ENCODE measurements around the gene VPS11.

Gene VPS11

GRCh38 chr11:119061256-119061655 lies 6.4 kb upstream of the VPS11 start:
- no peak overlapping the region for H3K9ac ChIP-seq (ENCODE audit: insufficient read length, low read depth)
- no peaks in the 10 kb centered on the region for H3K4me1 ChIP-seq (ENCODE audit: insufficient read depth, insufficient read length)
- H3K4me3 ChIP-seq (ENCODE audit: insufficient read length, low read depth) = no peak overlapping the region
- H3K9me3 ChIP-seq (ENCODE audit: insufficient read depth, low read length) = no peaks in the 10 kb centered on the region
- TF ChIP-seq YY1 (IDR thresholded peaks at IDR 0.05; ENCODE audit: insufficient read depth, insufficient read length) = no peak
- no peak for TF ChIP-seq ZNF274 (IDR thresholded peaks at IDR 0.05; ENCODE audit: low read depth, low read length)
- TF ChIP-seq SUZ12 (IDR thresholded peaks at IDR 0.05; ENCODE audit: extremely low read depth, insufficient read depth, insufficient read length) = no peak
- H3K36me3 ChIP-seq (ENCODE audit: insufficient read depth, insufficient read length, low read length) = no peaks in the 10 kb centered on the region
- H3K27me3 ChIP-seq (ENCODE audit: insufficient read depth, insufficient read length) = no peaks in the 10 kb centered on the region
- DNase-seq (ENCODE audit: low read depth, low spot score) = no peak

GRCh38 chr11:119062779-119063178 lies 4.8 kb upstream of the VPS11 start:
- Histone ChIP-seq H3K9me3 (ENCODE audit: insufficient read depth, low read length) (no peaks in the 10 kb centered on the region), H3K4me3 (ENCODE audit: insufficient read length, low read depth) (no peak overlapping the region), H3K27me3 (ENCODE audit: insufficient read depth, insufficient read length) (no peaks in the 10 kb centered on the region), H3K9ac (ENCODE audit: insufficient read length, low read depth) (no peak overlapping the region), H3K36me3 (ENCODE audit: insufficient read depth, insufficient read length, low read length) (no peaks in the 10 kb centered on the region), H3K4me1 (ENCODE audit: insufficient read depth, insufficient read length) (no peaks in the 10 kb centered on the region)
- TF ChIP-seq ZNF274 (IDR thresholded peaks at IDR 0.05; ENCODE audit: low read depth, low read length) (no peak), SUZ12 (IDR thresholded peaks at IDR 0.05; ENCODE audit: extremely low read depth, insufficient read depth, insufficient read length) (no peak), YY1 (IDR thresholded peaks at IDR 0.05; ENCODE audit: insufficient read depth, insufficient read length) (no peak)
- no peak for DNase-seq (ENCODE audit: low read depth, low spot score)

- H3K27me3 ChIP-seq (ENCODE audit: insufficient read depth, insufficient read length) = no peaks in the 10 kb centered on the region
- H3K9ac ChIP-seq (ENCODE audit: insufficient read length, low read depth) = no peak overlapping the region
- no peaks in the 10 kb centered on the region for H3K9me3 ChIP-seq (ENCODE audit: insufficient read depth, low read length)
- H3K36me3 ChIP-seq (ENCODE audit: insufficient read depth, insufficient read length, low read length) = peaks cover 12% of the 10 kb centered on the region
- H3K4me1 ChIP-seq (ENCODE audit: insufficient read depth, insufficient read length) = no peaks in the 10 kb centered on the region
- no peak for TF ChIP-seq ZNF274 (IDR thresholded peaks at IDR 0.05; ENCODE audit: low read depth, low read length)
- TF ChIP-seq YY1 (IDR thresholded peaks at IDR 0.05; ENCODE audit: insufficient read depth, insufficient read length) = no peak
- TF ChIP-seq SUZ12 (IDR thresholded peaks at IDR 0.05; ENCODE audit: extremely low read depth, insufficient read depth, insufficient read length) = no peak
- no peak overlapping the region for H3K4me3 ChIP-seq (ENCODE audit: insufficient read length, low read depth)
- DNase-seq (ENCODE audit: low read depth, low spot score) = no peak
Measured at GRCh38 chr11:119065369-119065768, 2.2 kb upstream of the VPS11 start.

GRCh38 chr11:119077839-119078238 lies 10.2 kb downstream of the VPS11 start:
- Histone ChIP-seq H3K4me1 (ENCODE audit: insufficient read depth, insufficient read length) (no peaks in the 10 kb centered on the region), H3K36me3 (ENCODE audit: insufficient read depth, insufficient read length, low read length) (peaks cover 62% of the 10 kb centered on the region), H3K9ac (ENCODE audit: insufficient read length, low read depth) (no peak overlapping the region), H3K9me3 (ENCODE audit: insufficient read depth, low read length) (no peaks in the 10 kb centered on the region), H3K4me3 (ENCODE audit: insufficient read length, low read depth) (no peak overlapping the region), H3K27me3 (ENCODE audit: insufficient read depth, insufficient read length) (no peaks in the 10 kb centered on the region)
- TF ChIP-seq SUZ12 (IDR thresholded peaks at IDR 0.05; ENCODE audit: extremely low read depth, insufficient read depth, insufficient read length) (no peak), ZNF274 (IDR thresholded peaks at IDR 0.05; ENCODE audit: low read depth, low read length) (no peak), YY1 (IDR thresholded peaks at IDR 0.05; ENCODE audit: insufficient read depth, insufficient read length) (no peak)
- DNase-seq (ENCODE audit: low read depth, low spot score) = no peak

- no peaks in the 10 kb centered on the region for H3K27me3 ChIP-seq (ENCODE audit: insufficient read depth, insufficient read length)
- H3K9me3 ChIP-seq (ENCODE audit: insufficient read depth, low read length) = no peaks in the 10 kb centered on the region
- H3K4me3 ChIP-seq (ENCODE audit: insufficient read length, low read depth) = no peak overlapping the region
- TF ChIP-seq SUZ12 (IDR thresholded peaks at IDR 0.05; ENCODE audit: extremely low read depth, insufficient read depth, insufficient read length) (no peak), YY1 (IDR thresholded peaks at IDR 0.05; ENCODE audit: insufficient read depth, insufficient read length) (no peak), ZNF274 (IDR thresholded peaks at IDR 0.05; ENCODE audit: low read depth, low read length) (no peak)
- H3K9ac ChIP-seq (ENCODE audit: insufficient read length, low read depth) = no peak overlapping the region
- no peak for DNase-seq (ENCODE audit: low read depth, low spot score)
- H3K4me1 ChIP-seq (ENCODE audit: insufficient read depth, insufficient read length) = no peaks in the 10 kb centered on the region
- peaks cover 52% of the 10 kb centered on the region for H3K36me3 ChIP-seq (ENCODE audit: insufficient read depth, insufficient read length, low read length)
Measured at GRCh38 chr11:119078675-119079420, 11.2 kb downstream of the VPS11 start.

- Histone ChIP-seq H3K27me3 (ENCODE audit: insufficient read depth, insufficient read length) (no peaks in the 10 kb centered on the region), H3K9ac (ENCODE audit: insufficient read length, low read depth) (no peak overlapping the region), H3K9me3 (ENCODE audit: insufficient read depth, low read length) (no peaks in the 10 kb centered on the region)
Measured at GRCh38 chr11:119081682-119082260, 14.2 kb downstream of the VPS11 start.

GRCh38 chr11:119084663-119085436 lies 17.2 kb downstream of the VPS11 start, which contains the start of gene HMBS:
TSS of gene HMBS (plus strand) at chr11:119084881. CDS start at chr11:119085034, 153 bp downstream.
- peak within 1 kb of the TSS; percentile 79 for H3K4me3 ChIP-seq (ENCODE audit: insufficient read length, low read depth)
- TF ChIP-seq SUZ12 (IDR thresholded peaks at IDR 0.05; ENCODE audit: extremely low read depth, insufficient read depth, insufficient read length) (no peak), ZNF274 (IDR thresholded peaks at IDR 0.05; ENCODE audit: low read depth, low read length) (no peak)
- H3K9me3 ChIP-seq (ENCODE audit: insufficient read depth, low read length) = no peaks in the 10 kb centered on the region
- no peaks in the 10 kb centered on the region for H3K4me1 ChIP-seq (ENCODE audit: insufficient read depth, insufficient read length)
- peaks cover 46% of the 10 kb centered on the region for H3K36me3 ChIP-seq (ENCODE audit: insufficient read depth, insufficient read length, low read length)
- DNase-seq (ENCODE audit: low read depth, low spot score) = peak; percentile 90
- no peaks in the 10 kb centered on the region for H3K27me3 ChIP-seq (ENCODE audit: insufficient read depth, insufficient read length)
- peak within 1 kb of the TSS; percentile 87 for H3K9ac ChIP-seq (ENCODE audit: insufficient read length, low read depth)

More at GRCh38 chr11:119081682-119082260, 14.2 kb downstream of the VPS11 start:
- Histone ChIP-seq H3K4me3 (ENCODE audit: insufficient read length, low read depth) (no peak overlapping the region), H3K36me3 (ENCODE audit: insufficient read depth, insufficient read length, low read length) (peaks cover 47% of the 10 kb centered on the region), H3K4me1 (ENCODE audit: insufficient read depth, insufficient read length) (no peaks in the 10 kb centered on the region)
- TF ChIP-seq SUZ12 (IDR thresholded peaks at IDR 0.05; ENCODE audit: extremely low read depth, insufficient read depth, insufficient read length) (no peak), YY1 (IDR thresholded peaks at IDR 0.05; ENCODE audit: insufficient read depth, insufficient read length) (no peak), ZNF274 (IDR thresholded peaks at IDR 0.05; ENCODE audit: low read depth, low read length) (no peak)
- DNase-seq (ENCODE audit: low read depth, low spot score) = no peak
